GM12878 (cell line): ENCODE measurements around the gene C16orf96. TPM values are rescaled to one million over a fixed set of nuclear protein-coding genes. Genes with fewer than 3 reads are reported as not detected.
A peak's percentile ranks its signal among the peaks of the same experiment; 100 is the strongest.

Experiments
- ATAC-seq: fragments of 200-7000 bp; cut with Tn5 transposase; 3 replicates; pipeline ENCODE4 v1.9.1; 2020; ENCODE audit warnings: mild to moderate bottlenecking, moderate library complexity
- BruUV-seq: library from RNA; stranded (reverse); fragments of 400-500 nt; replicated peaks from 2 replicates; lab custom pipeline; 2021; lab: Mats Ljungman, UMichigan
- CTCF ChIA-PET: fragments of 300-600 bp; sonication (Branson Sonifier 250); formaldehyde crosslinking; extraction: SDS; loops from one replicate; lab custom pipeline; 2021; ENCODE audit warnings: inconsistent platforms; lab: Yijun Ruan, JAX
- POLR2A ChIA-PET: fragments of 350-600 bp; formaldehyde crosslinking; extraction: SDS; loops from one replicate; lab custom pipeline; 2021; ENCODE audit warnings: inconsistent platforms; lab: Charles Lee
- RAD21 ChIA-PET: fragments of 300-600 bp; sonication (Branson Sonifier 250); formaldehyde crosslinking; loops from one replicate; lab custom pipeline; 2023; ENCODE audit warnings: antibody characterized with exemption; ENCODE audit not compliant: unreplicated experiment; lab: Charles Lee
- SMC1A ChIA-PET: fragments of 300-600 bp; sonication (Branson Sonifier 250); formaldehyde crosslinking; loops from one replicate; lab custom pipeline; 2023; ENCODE audit not compliant: unreplicated experiment, uncharacterized antibody; lab: Charles Lee
- DNase-seq: peaks from one replicate; pipeline ENCODE4 v3.0.0-alpha.2; 2011; ENCODE audit warnings: low read depth, low spot score
- FAIRE-seq: peaks from 3 replicates; lab custom pipeline; 2011; peaks lifted over from hg19 to GRCh38; lab: Jason Lieb, UNC
- H2AFZ ChIP-seq: 2 replicates; pipeline ENCODE4 v1.6.0; 2011; ENCODE audit warnings: low read depth, low read length, control low read depth; ENCODE audit not compliant: control insufficient read depth
- H3K27ac ChIP-seq: 2 replicates; pipeline ENCODE4 v1.5.1; 2011; ENCODE audit warnings: control low read depth; ENCODE audit not compliant: control insufficient read depth, insufficient read depth
- H3K27me3 ChIP-seq, 2 experiments: replicated peaks in 1 of 2; 2 replicates each; pipeline versions ENCODE4 v1.6.0 to v1.6.1; 2011; ENCODE audit warnings: low read length in 1 of 2; ENCODE audit not compliant: control insufficient read depth in 2 of 2, insufficient read depth in 2 of 2
- H3K36me3 ChIP-seq, 2 experiments: 2 replicates each; pipeline ENCODE4 v1.5.1; 2011; ENCODE audit warnings: low read length in 1 of 2; ENCODE audit not compliant: control insufficient read depth in 2 of 2, insufficient read depth in 2 of 2
- H3K4me1 ChIP-seq: 2 replicates; pipeline ENCODE4 v1.6.1; 2011; ENCODE audit warnings: mild to moderate bottlenecking, low read length, moderate library complexity, mixed read lengths; ENCODE audit not compliant: control insufficient read depth, insufficient read depth
- H3K4me2 ChIP-seq: 2 replicates; pipeline ENCODE4 v1.6.0; 2011; ENCODE audit warnings: control low read depth; ENCODE audit not compliant: control insufficient read depth, insufficient read depth
- H3K4me3 ChIP-seq: fragments of 200-600 bp; sonication (generic); 2 replicates; pipeline ENCODE4 v1.5.1; 2016
- H3K79me2 ChIP-seq: 2 replicates; pipeline ENCODE4 v1.6.0; 2011; ENCODE audit warnings: low read length; ENCODE audit not compliant: control insufficient read depth, insufficient read depth
- H3K9ac ChIP-seq: 2 replicates; pipeline ENCODE4 v1.8.0; 2011; ENCODE audit warnings: low read length, control low read depth, mixed read lengths; ENCODE audit not compliant: control insufficient read depth, insufficient read depth
- H3K9me3 ChIP-seq: replicated peaks from 3 replicates; pipeline ENCODE4 v1.5.1; 2011; ENCODE audit warnings: mild to moderate bottlenecking, low read length; ENCODE audit not compliant: control insufficient read depth, insufficient read depth
- H4K20me1 ChIP-seq: 2 replicates; pipeline ENCODE4 v1.6.0; 2011; ENCODE audit not compliant: control insufficient read depth, insufficient read depth
- BCL11A ChIP-seq: IDR thresholded peaks from 2 replicates; pipeline ENCODE4 v1.6.1; 2011; ENCODE audit warnings: low read depth, low read length
- CBX3 ChIP-seq: fragments of 200-600 bp; sonication (generic); IDR thresholded peaks from 2 replicates; pipeline ENCODE4 v1.6.1; 2016; ENCODE audit warnings: low read depth, borderline replicate concordance
- DPF2 ChIP-seq: fragments of 450-650 bp; IDR thresholded peaks from 2 replicates; pipeline ENCODE4 v1.6.1; 2017; ENCODE audit warnings: mild to moderate bottlenecking
- EP300 ChIP-seq, 2 experiments: fragments of 150-350 bp in 1 of 2; IDR thresholded peaks; 2 replicates each; pipeline ENCODE4 v1.6.1; 2011 to 2012; ENCODE audit warnings: low read depth in 2 of 2, low read length in 2 of 2, borderline replicate concordance in 1 of 2, improper control_type of control experiment in 1 of 2, inconsistent platforms in 1 of 2; ENCODE audit not compliant: control insufficient read depth in 1 of 2
- HDAC6 ChIP-seq: fragments of 200-600 bp; sonication (generic); IDR thresholded peaks from one replicate; pipeline ENCODE4 v1.8.0; 2017; ENCODE audit warnings: antibody characterized with exemption; ENCODE audit not compliant: unreplicated experiment
- JUNB ChIP-seq: IDR thresholded peaks from 2 replicates; pipeline ENCODE4 v1.6.1; 2016; ENCODE audit warnings: antibody characterized with exemption, mild to moderate bottlenecking
- KLF5 ChIP-seq: fragments of 450-650 bp; IDR thresholded peaks from 2 replicates; pipeline ENCODE4 v1.6.1; 2014; ENCODE audit warnings: mild to moderate bottlenecking; ENCODE audit not compliant: partially characterized antibody
- MAX ChIP-seq: IDR thresholded peaks from 2 replicates; pipeline ENCODE4 v1.6.1; 2012; ENCODE audit warnings: low read depth, low read length, improper control_type of control experiment
- MTA3 ChIP-seq: IDR thresholded peaks from 2 replicates; pipeline ENCODE4 v1.6.1; 2012; ENCODE audit warnings: low read length, inconsistent platforms, borderline replicate concordance
- MYB ChIP-seq: fragments of 150-350 bp; IDR thresholded peaks from 2 replicates; pipeline ENCODE4 v1.6.1; 2014; ENCODE audit warnings: mild to moderate bottlenecking, low read depth, low read length, borderline replicate concordance
- NKRF ChIP-seq: fragments of 450-650 bp; conservative IDR thresholded peaks from 2 replicates; pipeline ENCODE4 v1.6.1; 2017; ENCODE audit warnings: mild to moderate bottlenecking, moderate library complexity
- NR2C1 ChIP-seq: fragments of 450-650 bp; IDR thresholded peaks from 2 replicates; pipeline ENCODE4 v1.6.1; 2017; ENCODE audit warnings: antibody characterized with exemption, mild to moderate bottlenecking, moderate library complexity
- NR2F1 ChIP-seq: fragments of 450-650 bp; conservative IDR thresholded peaks from 2 replicates; pipeline ENCODE4 v1.6.1; 2017; ENCODE audit warnings: mild to moderate bottlenecking
- PKNOX1 ChIP-seq: fragments of 450-650 bp; IDR thresholded peaks from 2 replicates; pipeline ENCODE4 v1.6.1; 2016; ENCODE audit warnings: mild to moderate bottlenecking
- SMAD5 ChIP-seq: IDR thresholded peaks from 2 replicates; pipeline ENCODE4 v1.6.1; 2016; ENCODE audit warnings: antibody characterized with exemption, low read depth
- SMC3 ChIP-seq: IDR thresholded peaks from 2 replicates; pipeline ENCODE4 v1.6.1; 2011; ENCODE audit warnings: low read length, improper control_type of control experiment, borderline replicate concordance
- TAF1 ChIP-seq: IDR thresholded peaks from 2 replicates; pipeline ENCODE4 v1.6.1; 2011; ENCODE audit warnings: mild to moderate bottlenecking, low read depth, low read length, borderline replicate concordance
- USF2 ChIP-seq: IDR thresholded peaks from 2 replicates; pipeline ENCODE4 v1.6.1; 2011; ENCODE audit warnings: low read depth, low read length, improper control_type of control experiment, borderline replicate concordance
- ZSCAN29 ChIP-seq: fragments of 450-650 bp; IDR thresholded peaks from 2 replicates; pipeline ENCODE4 v1.6.1; 2017; ENCODE audit warnings: mild to moderate bottlenecking, moderate library complexity
- WGBS: methylation state at CpG from one replicate; pipeline ENCODE4 v1.1.6; 2016; ENCODE audit warnings: low lambda C conversion rate; ENCODE audit not compliant: insufficient replicate concordance, insufficient coverage; ENCODE audit errors: missing lambda C conversion rate; 5-methylcytosine and 5-hydroxymethylcytosine counted together
- in situ Hi-C: fragments of 300-500 bp; cut with MboI; formaldehyde crosslinking; loops from 9 replicates; pipeline ENCODE4 v1.14.3; 2018; ENCODE audit warnings: mixed read lengths
- intact Hi-C: fragments of 100-400 bp; cut with micrococcal nuclease; formaldehyde crosslinking; loops from one replicate; pipeline ENCODE4 v1.14.2; 2022; ENCODE audit not compliant: unreplicated experiment
- polyA plus RNA-seq, 11 experiments: library from polyadenylated mRNA; depleted of rRNA in 4 of 11; unstranded in 6 of 11; stranded (reverse) in 5 of 11; fragments of >200 nt; fragmentation: Nextera tagmentation in 4 of 11; fragmentation: Illumina TruSeq in 1 of 11; extraction: Ambion mirVana in 4 of 11; extraction: Trizol in 1 of 11; gene quantifications; 1 replicate in 1 of 11; 2 replicates in 10 of 11; pipeline versions ENCODE4 v1.2.1 to v1.2.3, GENCODE V29; 2011 to 2016; ENCODE audit warnings: inconsistent platforms in 2 of 11, missing spikeins in 2 of 11, low read depth in 1 of 11
- total RNA-seq, 4 experiments: library from RNA; depleted of rRNA in 3 of 4; stranded (reverse); fragments of >200 nt in 3 of 4; fragmentation: Illumina TruSeq in 1 of 4; extraction: Trizol in 1 of 4; gene quantifications; 2 replicates each; pipeline versions ENCODE4 v1.2.1 to v1.2.3, GENCODE V29; 2013 to 2021

Gene C16orf96
- total and polyA plus RNA-seq, 10 of the 15 experiments (the other 5 are each of a cell fraction or from before 2014, with no cell fraction given) = 0.01 to 0.08 (median 0.01) TPM; not detected in 7

GRCh38 chr16:4591191-4591590 is 35.1 kb downstream of the C16orf96 start (continued):
- TF ChIP-seq NR2C1 = no peak
- TF ChIP-seq ZSCAN29 = no peak
- TF ChIP-seq MYB = no peak
- TF ChIP-seq, all 136 proteins: peak for 0

- 21% methylated on average over 17 of the region's 17 CpGs for WGBS
- Histone ChIP-seq H3K79me2 (no peaks in the 10 kb centered on the region), H3K4me3 (no peak overlapping the region), H3K4me2 (no peak overlapping the region), H3K4me1 (no peaks in the 10 kb centered on the region), H3K27ac (no peak overlapping the region), H3K9me3 (peaks cover 8% of the 10 kb centered on the region; the same call in 2 of the 3 replicates), H4K20me1 (no peaks in the 10 kb centered on the region), H2AFZ (no peak overlapping the region), H3K9ac (no peak overlapping the region), H3K36me3 (no peaks in the 10 kb centered on the region), H3K27me3 (no peaks in the 10 kb centered on the region; a peak in 1 of 4 replicates)
- ChIA-PET RAD21 (no interaction called here), CTCF (interaction anchor here (0.6 to 1.1 kb wide), 3 partner anchors 86 to 419 kb away, joined by 3 to 4 read pairs (median 3); no protein-coding TSS in a partner anchor), SMC1A (no interaction called here), POLR2A (no interaction called here)
- ATAC-seq = peak; percentile 23; the same call in 1 of the 3 replicates
- TF ChIP-seq MAX (no peak), SMC3 (no peak), KLF5 (no peak), NKRF (no peak), BCL11A (no peak), USF2 (no peak), PKNOX1 (no peak), NR2C1 (no peak), CBX3 (no peak), HDAC6 (no peak), DPF2 (no peak), JUNB (no peak), NR2F1 (no peak), TAF1 (no peak), MTA3 (no peak), SMAD5 (no peak), EP300 (IDR thresholded peaks at IDR 0.05; ENCODE audit: borderline replicate concordance in 1 of 2, control insufficient read depth in 1 of 2, low read depth in 2 of 2, low read length in 2 of 2) (no peak)
- no peak for DNase-seq
- intact Hi-C loops = no loop called here
- BruUV-seq = no TSS peak
- in situ Hi-C loops = loop anchor here (10.0 kb wide), 1 partner anchor 57 kb away; the partner anchor contains the start of gene CDIP1
- no peak for FAIRE-seq
These were observed 35.7 kb downstream of the C16orf96 start for GRCh38 chr16:4591706-4592470.
